Liver (tissue), 3 donors: ENCODE data around the gene EPB41L1.

Experiments
- FOXA1 ChIP-seq: IDR thresholded peaks from 2 replicates; pipeline ENCODE4 v1.6.1; 2016; ENCODE audit warnings: antibody characterized with exemption
- GABPA ChIP-seq, 2 donors: IDR thresholded peaks in 1 of 2; conservative IDR thresholded peaks in 1 of 2; 2 replicates each; pipeline ENCODE4 v1.6.1; 2016; ENCODE audit warnings: antibody characterized with exemption in 2 of 2, mild to moderate bottlenecking in 1 of 2, moderate library complexity in 1 of 2
- RAD21 ChIP-seq, 2 donors: IDR thresholded peaks; 2 replicates each; pipeline ENCODE4 v1.6.1; 2016; ENCODE audit warnings: antibody characterized with exemption in 2 of 2, mild to moderate bottlenecking in 2 of 2
- TAF1 ChIP-seq: conservative IDR thresholded peaks from 2 replicates; pipeline ENCODE4 v1.6.1; 2016; ENCODE audit warnings: antibody characterized with exemption, mild to moderate bottlenecking
- TF ChIP-seq, protein P1 (sequence below): IDR thresholded peaks from 2 replicates; pipeline ENCODE4 v1.6.1; 2016; ENCODE audit warnings: antibody characterized with exemption, mild to moderate bottlenecking
- TF ChIP-seq, protein P2 (sequence below): fragments of 150-350 bp; IDR thresholded peaks from 2 replicates; pipeline ENCODE4 v1.5.1; 2017; ENCODE audit warnings: improper control_type of control experiment, low read depth, low read length; ENCODE audit not compliant: missing input control
- TF ChIP-seq, protein P3 (sequence below): IDR thresholded peaks from 2 replicates; pipeline ENCODE4 v1.6.1; 2016; ENCODE audit warnings: antibody characterized with exemption
- donor health status: healthy.
- donor health status: healthy.

DNA sequence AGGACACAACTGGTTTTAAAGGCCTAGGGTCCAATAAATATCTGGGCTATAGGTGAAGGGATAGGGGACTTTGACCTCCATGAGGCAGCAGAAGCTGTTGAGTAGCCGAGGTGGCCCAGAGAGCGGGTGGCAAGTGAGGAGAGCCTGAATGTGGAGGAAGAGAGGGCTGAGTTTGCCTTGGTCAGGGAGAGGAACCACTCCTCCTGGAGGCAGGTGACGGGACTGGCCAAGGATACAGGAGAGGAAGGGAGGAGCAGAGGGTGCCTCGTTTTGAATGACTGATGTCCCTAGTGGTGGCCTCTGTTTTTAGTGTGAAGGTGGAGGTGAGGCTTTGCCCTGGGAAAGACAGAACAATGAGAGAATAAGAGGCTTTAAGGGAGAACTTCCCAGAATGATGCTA, 62.7 kb downstream of the EPB41L1 start:
- TF ChIP-seq, protein P1, sequence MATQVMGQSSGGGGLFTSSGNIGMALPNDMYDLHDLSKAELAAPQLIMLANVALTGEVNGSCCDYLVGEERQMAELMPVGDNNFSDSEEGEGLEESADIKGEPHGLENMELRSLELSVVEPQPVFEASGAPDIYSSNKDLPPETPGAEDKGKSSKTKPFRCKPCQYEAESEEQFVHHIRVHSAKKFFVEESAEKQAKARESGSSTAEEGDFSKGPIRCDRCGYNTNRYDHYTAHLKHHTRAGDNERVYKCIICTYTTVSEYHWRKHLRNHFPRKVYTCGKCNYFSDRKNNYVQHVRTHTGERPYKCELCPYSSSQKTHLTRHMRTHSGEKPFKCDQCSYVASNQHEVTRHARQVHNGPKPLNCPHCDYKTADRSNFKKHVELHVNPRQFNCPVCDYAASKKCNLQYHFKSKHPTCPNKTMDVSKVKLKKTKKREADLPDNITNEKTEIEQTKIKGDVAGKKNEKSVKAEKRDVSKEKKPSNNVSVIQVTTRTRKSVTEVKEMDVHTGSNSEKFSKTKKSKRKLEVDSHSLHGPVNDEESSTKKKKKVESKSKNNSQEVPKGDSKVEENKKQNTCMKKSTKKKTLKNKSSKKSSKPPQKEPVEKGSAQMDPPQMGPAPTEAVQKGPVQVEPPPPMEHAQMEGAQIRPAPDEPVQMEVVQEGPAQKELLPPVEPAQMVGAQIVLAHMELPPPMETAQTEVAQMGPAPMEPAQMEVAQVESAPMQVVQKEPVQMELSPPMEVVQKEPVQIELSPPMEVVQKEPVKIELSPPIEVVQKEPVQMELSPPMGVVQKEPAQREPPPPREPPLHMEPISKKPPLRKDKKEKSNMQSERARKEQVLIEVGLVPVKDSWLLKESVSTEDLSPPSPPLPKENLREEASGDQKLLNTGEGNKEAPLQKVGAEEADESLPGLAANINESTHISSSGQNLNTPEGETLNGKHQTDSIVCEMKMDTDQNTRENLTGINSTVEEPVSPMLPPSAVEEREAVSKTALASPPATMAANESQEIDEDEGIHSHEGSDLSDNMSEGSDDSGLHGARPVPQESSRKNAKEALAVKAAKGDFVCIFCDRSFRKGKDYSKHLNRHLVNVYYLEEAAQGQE = no peak
- TF ChIP-seq, protein P2, sequence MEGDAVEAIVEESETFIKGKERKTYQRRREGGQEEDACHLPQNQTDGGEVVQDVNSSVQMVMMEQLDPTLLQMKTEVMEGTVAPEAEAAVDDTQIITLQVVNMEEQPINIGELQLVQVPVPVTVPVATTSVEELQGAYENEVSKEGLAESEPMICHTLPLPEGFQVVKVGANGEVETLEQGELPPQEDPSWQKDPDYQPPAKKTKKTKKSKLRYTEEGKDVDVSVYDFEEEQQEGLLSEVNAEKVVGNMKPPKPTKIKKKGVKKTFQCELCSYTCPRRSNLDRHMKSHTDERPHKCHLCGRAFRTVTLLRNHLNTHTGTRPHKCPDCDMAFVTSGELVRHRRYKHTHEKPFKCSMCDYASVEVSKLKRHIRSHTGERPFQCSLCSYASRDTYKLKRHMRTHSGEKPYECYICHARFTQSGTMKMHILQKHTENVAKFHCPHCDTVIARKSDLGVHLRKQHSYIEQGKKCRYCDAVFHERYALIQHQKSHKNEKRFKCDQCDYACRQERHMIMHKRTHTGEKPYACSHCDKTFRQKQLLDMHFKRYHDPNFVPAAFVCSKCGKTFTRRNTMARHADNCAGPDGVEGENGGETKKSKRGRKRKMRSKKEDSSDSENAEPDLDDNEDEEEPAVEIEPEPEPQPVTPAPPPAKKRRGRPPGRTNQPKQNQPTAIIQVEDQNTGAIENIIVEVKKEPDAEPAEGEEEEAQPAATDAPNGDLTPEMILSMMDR = no peak
- TF ChIP-seq, protein P3, sequence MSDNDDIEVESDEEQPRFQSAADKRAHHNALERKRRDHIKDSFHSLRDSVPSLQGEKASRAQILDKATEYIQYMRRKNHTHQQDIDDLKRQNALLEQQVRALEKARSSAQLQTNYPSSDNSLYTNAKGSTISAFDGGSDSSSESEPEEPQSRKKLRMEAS = no peak
- no peak for TF ChIP-seq GABPA (IDR thresholded peaks at IDR 0.05 in 1 of 2, conservative IDR thresholded peaks at IDR 0.05 in 1 of 2)
- TF ChIP-seq TAF1 = no peak
- no peak for TF ChIP-seq FOXA1
- no peak for TF ChIP-seq RAD21 (IDR thresholded peaks at IDR 0.05)
